GM21528 (cell line): ENCODE measurements around the gene ASZ1.
A peak's percentile ranks its signal among the peaks of the same experiment; 100 is the strongest.

Experiments
- ATAC-seq: cut with Tn5 transposase; IDR thresholded peaks from one replicate; pipeline ENCODE4 v1.9.1; 2021; ENCODE audit warnings: mild to moderate bottlenecking, moderate library complexity; ENCODE audit not compliant: unreplicated experiment, low FRiP score

The ASZ1 gene

GRCh38 chr7:117403737-117404136 is 23.6 kb downstream of the ASZ1 start:
- no peak for ATAC-seq

GRCh38 chr7:117402109-117402508 is 25.2 kb downstream of the ASZ1 start:
- no peak for ATAC-seq

GRCh38 chr7:117401293-117402002 is 25.8 kb downstream of the ASZ1 start:
- no peak for ATAC-seq

GRCh38 chr7:117399820-117400422 is 27.4 kb downstream of the ASZ1 start:
- ATAC-seq, result no peak

- ATAC-seq, result no peak
Observed at GRCh38 chr7:117395743-117396142, 31.6 kb downstream of the ASZ1 start.

- no peak for ATAC-seq
Observed at GRCh38 chr7:117393781-117394180, 33.5 kb downstream of the ASZ1 start.

- no peak for ATAC-seq
Observed at GRCh38 chr7:117389871-117390270, 37.4 kb downstream of the ASZ1 start.

- ATAC-seq, result no peak
Observed at GRCh38 chr7:117386110-117386706, 41.1 kb downstream of the ASZ1 start.

- peak; percentile 57 for ATAC-seq
Observed at GRCh38 chr7:117385363-117386109, 41.8 kb downstream of the ASZ1 start.

- ATAC-seq, result no peak
Observed at GRCh38 chr7:117384688-117385362, 42.5 kb downstream of the ASZ1 start.

GRCh38 chr7:117383483-117384189 is 43.7 kb downstream of the ASZ1 start:
- ATAC-seq, result no peak

GRCh38 chr7:117383046-117383445 is 44.2 kb downstream of the ASZ1 start:
- ATAC-seq, result no peak

GRCh38 chr7:117381362-117381761 is 45.9 kb downstream of the ASZ1 start:
- no peak for ATAC-seq

GRCh38 chr7:117375380-117375779 is 51.9 kb downstream of the ASZ1 start:
- ATAC-seq, result no peak

GRCh38 chr7:117372073-117372472 is 55.2 kb downstream of the ASZ1 start:
- no peak for ATAC-seq

GRCh38 chr7:117364339-117365080 is 62.8 kb downstream of the ASZ1 start:
- no peak for ATAC-seq

GRCh38 chr7:117362294-117362888 is 64.9 kb downstream of the ASZ1 start:
- no peak for ATAC-seq

- ATAC-seq, result no peak
Observed at GRCh38 chr7:117350027-117350426, 77.3 kb downstream of the ASZ1 start.

- ATAC-seq, result no peak
Observed at GRCh38 chr7:117349570-117349969, 77.7 kb downstream of the ASZ1 start.
